A549 (cell line): ENCODE results near the gene GCHFR. TPM values are rescaled to one million over a fixed set of nuclear protein-coding genes. Genes with fewer than 3 reads are reported as not detected.

Source experiments
- ATAC-seq, 2 experiments: fragments of 200-7000 bp in 1 of 2; fragments of >200 bp in 1 of 2; cut with Nextera tagmentation in 1 of 2; cut with Tn5 transposase in 1 of 2; 3 replicates each; pipeline versions ENCODE4 v1.8.0 to v1.9.1; 2018 to 2020; ENCODE audit warnings: mild to moderate bottlenecking in 1 of 2, moderate library complexity in 1 of 2
- CTCF ChIA-PET: fragments of 300-600 bp; sonication (Branson Sonifier 250); formaldehyde crosslinking; extraction: SDS; loops from one replicate; lab custom pipeline; 2021; ENCODE audit warnings: antibody characterized with exemption, inconsistent platforms; lab: Yijun Ruan, JAX
- POLR2A ChIA-PET: fragments of 350-600 bp; formaldehyde crosslinking; extraction: SDS; loops from one replicate; lab custom pipeline; 2021; ENCODE audit warnings: antibody characterized with exemption, inconsistent platforms; lab: Yijun Ruan, JAX
- DNase-seq, 2 experiments: peaks; one replicate each; pipeline versions ENCODE4 v3.0.0 to v3.0.0-alpha.2; 2011 to 2016; ENCODE audit warnings: low read depth in 1 of 2, low spot score in 1 of 2
- FAIRE-seq: peaks from 2 replicates; lab custom pipeline; 2011; peaks lifted over from hg19 to GRCh38; lab: Jason Lieb, UNC
- H3K27ac ChIP-seq, 2 experiments: fragments of >200 bp; sonication (Bioruptor Twin); formaldehyde crosslinking; 3 replicates each; pipeline ENCODE4 v1.5.1; 2016 to 2017
- H3K4me1 ChIP-seq: fragments of >200 bp; sonication (Bioruptor Twin); formaldehyde crosslinking; 3 replicates; pipeline ENCODE4 v1.6.1; 2016
- H3K4me2 ChIP-seq: fragments of >200 bp; sonication (Bioruptor Twin); formaldehyde crosslinking; 3 replicates; pipeline ENCODE4 v1.6.1; 2016
- H3K4me3 ChIP-seq: fragments of >200 bp; sonication (Bioruptor Twin); formaldehyde crosslinking; 3 replicates; pipeline ENCODE4 v1.5.1; 2016
- H3K9me3 ChIP-seq: fragments of >200 bp; sonication (Bioruptor Twin); formaldehyde crosslinking; 3 replicates; pipeline ENCODE4 v1.6.1; 2016
- CEBPB ChIP-seq, 2 experiments: fragments of >200 bp in 1 of 2; sonication (Bioruptor Twin) in 1 of 2; formaldehyde crosslinking in 1 of 2; IDR thresholded peaks; 2 replicates each; pipeline ENCODE4 v1.6.1; 2012 to 2016
- CHD2 ChIP-seq: fragments of 150-350 bp; IDR thresholded peaks from 2 replicates; pipeline ENCODE4 v1.6.1; 2014; ENCODE audit warnings: low read length; ENCODE audit not compliant: partially characterized antibody
- CHD4 ChIP-seq: fragments of 200-600 bp; sonication (generic); IDR thresholded peaks from 2 replicates; pipeline ENCODE4 v1.6.1; 2016; ENCODE audit warnings: antibody characterized with exemption, mild to moderate bottlenecking, borderline replicate concordance
- CTCF ChIP-seq: fragments of >200 bp; sonication (Bioruptor Twin); formaldehyde crosslinking; IDR thresholded peaks from 3 replicates; pipeline ENCODE4 v1.5.1; 2016
- ESRRA ChIP-seq: fragments of 150-350 bp; IDR thresholded peaks from 2 replicates; pipeline ENCODE4 v1.6.1; 2014; ENCODE audit warnings: mild to moderate bottlenecking, low read length, borderline replicate concordance
- JUN ChIP-seq, 2 experiments: fragments of >200 bp; sonication (Bioruptor Twin); formaldehyde crosslinking; IDR thresholded peaks; 2 replicates in 1 of 2; 3 replicates in 1 of 2; pipeline ENCODE4 v1.6.1; 2016 to 2017
- JUNB ChIP-seq: fragments of >200 bp; sonication (Bioruptor Twin); formaldehyde crosslinking; IDR thresholded peaks from 2 replicates; pipeline ENCODE4 v1.6.1; 2016
- KDM5A ChIP-seq: fragments of 200-600 bp; sonication (generic); IDR thresholded peaks from 2 replicates; pipeline ENCODE4 v1.6.1; 2016; ENCODE audit warnings: antibody characterized with exemption, mild to moderate bottlenecking
- MAFK ChIP-seq: fragments of 450-650 bp; IDR thresholded peaks from 2 replicates; pipeline ENCODE4 v1.6.1; 2014; ENCODE audit not compliant: partially characterized antibody
- MAX ChIP-seq: IDR thresholded peaks from 2 replicates; pipeline ENCODE4 v1.6.1; 2012
- MYC ChIP-seq: IDR thresholded peaks from 2 replicates; pipeline ENCODE4 v1.6.1; 2012; ENCODE audit warnings: mild to moderate bottlenecking, inconsistent platforms, low read length, improper control_type of control experiment, borderline replicate concordance
- NR3C1 ChIP-seq: fragments of >200 bp; sonication (Bioruptor Twin); formaldehyde crosslinking; IDR thresholded peaks from 3 replicates; pipeline ENCODE4 v1.6.1; 2017
- POLR2A ChIP-seq: IDR thresholded peaks from 2 replicates; pipeline ENCODE4 v1.6.1; 2012; ENCODE audit warnings: mild to moderate bottlenecking, low read length
- POLR2AphosphoS2 ChIP-seq: conservative IDR thresholded peaks from 2 replicates; pipeline ENCODE4 v1.6.1; 2012; ENCODE audit warnings: low read length, improper control_type of control experiment, inconsistent platforms
- RCOR1 ChIP-seq: fragments of 150-350 bp; IDR thresholded peaks from 2 replicates; pipeline ENCODE4 v1.6.1; 2014; ENCODE audit warnings: antibody characterized with exemption, low read length, low read depth
- REST ChIP-seq: fragments of 200-600 bp; sonication (generic); IDR thresholded peaks from 2 replicates; pipeline ENCODE4 v1.6.1; 2016; ENCODE audit warnings: antibody characterized with exemption, mild to moderate bottlenecking, moderate library complexity
- SREBF2 ChIP-seq: fragments of 450-650 bp; IDR thresholded peaks from 2 replicates; pipeline ENCODE4 v1.6.1; 2014; ENCODE audit warnings: mild to moderate bottlenecking, moderate library complexity
- TFCP2L1 ChIP-seq: fragments of 250-450 bp; sonication (Bioruptor Pico); IDR thresholded peaks from 2 replicates; pipeline ENCODE4 v1.5.0; 2021; ENCODE audit warnings: mild to moderate bottlenecking
- TP53 ChIP-seq: fragments of 250-450 bp; sonication (Bioruptor Pico); IDR thresholded peaks from 2 replicates; pipeline ENCODE4 v1.5.0; 2021; ENCODE audit warnings: mild to moderate bottlenecking, moderate library complexity
- ZC3H11A ChIP-seq: fragments of 450-650 bp; IDR thresholded peaks from 2 replicates; pipeline ENCODE4 v1.6.1; 2014; ENCODE audit warnings: antibody characterized with exemption, mild to moderate bottlenecking
- ZNF302 ChIP-seq: fragments of 250-450 bp; sonication (Bioruptor Pico); IDR thresholded peaks from 2 replicates; pipeline ENCODE4 v1.9.0; 2021; ENCODE audit warnings: inconsistent platforms, mild to moderate bottlenecking, moderate library complexity
- ZSCAN20 ChIP-seq: fragments of 250-450 bp; sonication (Bioruptor Pico); IDR thresholded peaks from 2 replicates; pipeline ENCODE4 v1.8.0; 2022; ENCODE audit warnings: mild to moderate bottlenecking, moderate library complexity
- WGBS: methylation state at CpG from one replicate; pipeline ENCODE4 v1.1.6; 2017; ENCODE audit errors: missing lambda C conversion rate; 5-methylcytosine and 5-hydroxymethylcytosine counted together
- polyA plus RNA-seq, 4 experiments: library from polyadenylated mRNA; depleted of rRNA in 3 of 4; stranded (reverse); fragments of >200 nt; fragmentation: RNase III in 1 of 4; extraction: RNeasy Plus Mini Kit Qiagen cat#74134 plus additional on column Dnase treatment in 1 of 4; gene quantifications; 2 replicates in 3 of 4; 3 replicates in 1 of 4; pipeline ENCODE4 v1.2.3, GENCODE V29; 2011 to 2017

GCHFR gene
- polyA plus RNA-seq, 2 of the 4 experiments (the other 2 are of a cell fraction) = 6.9 to 7.7 TPM

- Histone ChIP-seq H3K4me1 (no peaks in the 10 kb centered on the region), H3K4me3 (no peak overlapping the region), H3K9me3 (no peaks in the 10 kb centered on the region), H3K4me2 (no peak overlapping the region), H3K27ac (no peak overlapping the region)
- 83% methylated on average over 5 of the region's 10 CpGs for WGBS
- ATAC-seq = no peak
- DNase-seq = no peak
- CTCF ChIA-PET = interaction anchor here (1.1 to 6.2 kb wide), 6 partner anchors 8 to 117 kb away, joined by 3 to 40 read pairs (median 4); partner anchors contain the start of genes GCHFR and RHOV
- TF ChIP-seq TP53 (no peak), MYC (no peak), REST (no peak), JUNB (no peak), NR3C1 (no peak), ESRRA (no peak), CHD4 (no peak), ZNF302 (CRISPR knock-in tag) (no peak)
- POLR2A ChIA-PET = no interaction called here
- no peak for FAIRE-seq
Observed at GRCh38 chr15:40775007-40775406, 11.1 kb downstream of the GCHFR start.

- Histone ChIP-seq H3K4me2 (no peak overlapping the region), H3K9me3 (no peaks in the 10 kb centered on the region)
- TF ChIP-seq ZSCAN20 (CRISPR knock-in tag) = no peak
- no peak for TF ChIP-seq MAFK
- no peak for TF ChIP-seq JUN (IDR thresholded peaks at IDR 0.05)
- no peak for TF ChIP-seq CEBPB (IDR thresholded peaks at IDR 0.05)
- TF ChIP-seq KDM5A = no peak
- TF ChIP-seq MYC = no peak
- TF ChIP-seq CTCF = no peak
- no peak for TF ChIP-seq POLR2AphosphoS2
- TF ChIP-seq SREBF2 = no peak
- no peak for TF ChIP-seq POLR2A
- TF ChIP-seq RCOR1 = no peak
- no peak for TF ChIP-seq ZC3H11A
- no peak for TF ChIP-seq TFCP2L1 (CRISPR knock-in tag)
- TF ChIP-seq CHD2 = no peak
- no peak for TF ChIP-seq ESRRA
- no peak for TF ChIP-seq MAX
Observed at GRCh38 chr15:40775740-40776536, 12.1 kb downstream of the GCHFR start.

More at GRCh38 chr15:40775740-40776536, 12.1 kb downstream of the GCHFR start:
- DNase-seq = no peak
- 94% methylated on average over 10 of the region's 14 CpGs for WGBS
- POLR2A ChIA-PET = no interaction called here
- no peak overlapping the region for H3K4me3 ChIP-seq
- H3K27ac ChIP-seq = no peak overlapping the region
- no peak for ATAC-seq
- FAIRE-seq = no peak
- CTCF ChIA-PET = interaction anchor here (1.0 to 6.2 kb wide), 7 partner anchors 9 to 118 kb away, joined by 3 to 40 read pairs (median 4); partner anchors contain the start of genes GCHFR, RHOV and VPS18
- H3K4me1 ChIP-seq = no peaks in the 10 kb centered on the region
